Caco-2 (cell line): ENCODE data around the gene SYTL1. TPM values are rescaled to one million over a fixed set of nuclear protein-coding genes. Genes with fewer than 3 reads are reported as not detected.

ENCODE experiments used
- BruUV-seq: library from RNA; stranded (reverse); fragments of 400-500 nt; replicated peaks from 2 replicates; lab custom pipeline; 2021; lab: Mats Ljungman, UMichigan
- CTCF ChIA-PET: fragments of 300-600 bp; sonication (Branson Sonifier 250); formaldehyde crosslinking; loops from one replicate; lab custom pipeline; 2022; ENCODE audit warnings: antibody characterized with exemption; lab: Charles Lee
- POLR2A ChIA-PET: fragments of 300-600 bp; sonication (Branson Sonifier 250); formaldehyde crosslinking; loops from one replicate; lab custom pipeline; 2022; ENCODE audit warnings: antibody characterized with exemption; lab: Charles Lee
- DNase-seq, 2 experiments: peaks; one replicate each; pipeline versions ENCODE4 v3.0.0 to v3.0.0-alpha.2; 2020 to 2022
- H3K27me3 ChIP-seq: replicated peaks from 2 replicates; pipeline ENCODE4 v1.6.0; 2011; ENCODE audit warnings: low read length; ENCODE audit not compliant: control insufficient read depth, insufficient read depth
- H3K36me3 ChIP-seq: 2 replicates; pipeline ENCODE4 v1.5.1; 2011; ENCODE audit warnings: low read length; ENCODE audit not compliant: control insufficient read depth, insufficient read depth
- H3K4me1 ChIP-seq: fragments of 250-450 bp; sonication (Bioruptor Pico); 2 replicates; pipeline ENCODE4 v1.5.1; 2020; ENCODE audit warnings: mild to moderate bottlenecking
- H3K4me3 ChIP-seq: 2 replicates; pipeline ENCODE4 v1.5.1; 2011; ENCODE audit warnings: low read depth, mild to moderate bottlenecking, control low read depth, low read length
- H3K9me3 ChIP-seq: fragments of 250-450 bp; sonication (Bioruptor Pico); 2 replicates; pipeline ENCODE4 v1.5.1; 2020; ENCODE audit warnings: mild to moderate bottlenecking, moderate library complexity
- H3K27ac Mint-ChIP-seq: one replicate; pipeline ENCODE4 v1.8.0; 2022; ENCODE audit warnings: mixed read lengths; ENCODE audit not compliant: unreplicated experiment
- H3K27me3 Mint-ChIP-seq: one replicate; pipeline ENCODE4 v1.8.0; 2022; ENCODE audit warnings: mixed read lengths; ENCODE audit not compliant: insufficient read depth, unreplicated experiment
- H3K36me3 Mint-ChIP-seq: one replicate; pipeline ENCODE4 v1.8.0; 2022; ENCODE audit warnings: mild to moderate bottlenecking, mixed read lengths; ENCODE audit not compliant: insufficient read depth, unreplicated experiment
- H3K4me1 Mint-ChIP-seq: one replicate; pipeline ENCODE4 v1.8.0; 2022; ENCODE audit warnings: low read depth, mixed read lengths; ENCODE audit not compliant: unreplicated experiment
- H3K4me3 Mint-ChIP-seq: one replicate; pipeline ENCODE4 v1.8.0; 2022; ENCODE audit warnings: mild to moderate bottlenecking, moderate library complexity, mixed read lengths; ENCODE audit not compliant: unreplicated experiment
- H3K9me3 Mint-ChIP-seq: one replicate; pipeline ENCODE4 v1.8.0; 2022; ENCODE audit warnings: mixed read lengths; ENCODE audit not compliant: unreplicated experiment
- CTCF ChIP-seq, 2 experiments: fragments of 200-600 bp in 1 of 2; IDR thresholded peaks; 1 replicate in 1 of 2; 2 replicates in 1 of 2; pipeline versions ENCODE4 v1.5.1 to v1.8.0; 2011 to 2022; ENCODE audit warnings: antibody characterized with exemption in 1 of 2, control low read depth in 1 of 2, inconsistent platforms in 1 of 2, low read depth in 1 of 2, low read length in 1 of 2, mild to moderate bottlenecking in 1 of 2, moderate library complexity in 1 of 2; ENCODE audit not compliant: insufficient read depth in 1 of 2, severe bottlenecking in 1 of 2, unreplicated experiment in 1 of 2
- intact Hi-C: fragments of 100-400 bp; cut with micrococcal nuclease; formaldehyde crosslinking; loops from one replicate; pipeline ENCODE4 v1.10.0; 2022; ENCODE audit not compliant: unreplicated experiment
- total RNA-seq: library from RNA; stranded (reverse); gene quantifications from 2 replicates; pipeline ENCODE4 v1.2.3, GENCODE V29; 2022

SYTL1 gene
- total RNA-seq, 1 experiment from 2014 or later: 11.0 TPM

- H3K9me3 Mint-ChIP-seq: no peaks in the 10 kb centered on the region
- Histone ChIP-seq H3K36me3 (no peaks in the 10 kb centered on the region), H3K9me3 (no peaks in the 10 kb centered on the region), H3K4me3 (no peak overlapping the region), H3K4me1 (peaks cover 8% of the 10 kb centered on the region; the same call in 1 of the 2 replicates), H3K27me3 (no peaks in the 10 kb centered on the region)
- ChIA-PET POLR2A (no interaction called here), CTCF (interaction anchor here (1.0 to 2.0 kb wide), 4 partner anchors 31 to 159 kb away, joined by 4 to 5 read pairs (median 4); partner anchors contain the start of gene MAP3K6)
- H3K4me1 Mint-ChIP-seq: peaks cover 6% of the 10 kb centered on the region
- no peak for DNase-seq
- no peak overlapping the region for H3K4me3 Mint-ChIP-seq
- no TSS peak for BruUV-seq
- peaks cover 28% of the 10 kb centered on the region for H3K36me3 Mint-ChIP-seq
- no peak for TF ChIP-seq CTCF (IDR thresholded peaks at IDR 0.05; ENCODE audit: insufficient read depth in 1 of 2, low read depth in 1 of 2, low read length in 1 of 2, severe bottlenecking in 1 of 2, unreplicated experiment in 1 of 2)
- intact Hi-C loops: no loop called here
- no peaks in the 10 kb centered on the region for H3K27me3 Mint-ChIP-seq
- peak overlapping the region; percentile 56 for H3K27ac Mint-ChIP-seq
These were observed 55.9 kb downstream of the SYTL1 start for GRCh38 chr1:27397749-27398148.

GRCh38 chr1:27398405-27399149 lies 56.8 kb downstream of the SYTL1 start:
- Histone ChIP-seq H3K36me3 (no peaks in the 10 kb centered on the region), H3K9me3 (no peaks in the 10 kb centered on the region), H3K4me1 (peaks cover 8% of the 10 kb centered on the region; the same call in 1 of the 2 replicates), H3K4me3 (no peak overlapping the region), H3K27me3 (no peaks in the 10 kb centered on the region)
- peaks cover 6% of the 10 kb centered on the region for H3K4me1 Mint-ChIP-seq
- no peak for TF ChIP-seq CTCF (IDR thresholded peaks at IDR 0.05; ENCODE audit: insufficient read depth in 1 of 2, low read depth in 1 of 2, low read length in 1 of 2, severe bottlenecking in 1 of 2, unreplicated experiment in 1 of 2)
- H3K27ac Mint-ChIP-seq: peak overlapping the region; percentile 56
- no peaks in the 10 kb centered on the region for H3K27me3 Mint-ChIP-seq
- POLR2A ChIA-PET: no interaction called here
- BruUV-seq: no TSS peak
- intact Hi-C loops: no loop called here
- no peak for DNase-seq
- no peaks in the 10 kb centered on the region for H3K9me3 Mint-ChIP-seq
- H3K36me3 Mint-ChIP-seq: peaks cover 28% of the 10 kb centered on the region
- CTCF ChIA-PET: interaction anchor here (0.6 to 2.0 kb wide), 5 partner anchors 32 to 208 kb away, joined by 3 to 6 read pairs (median 4); partner anchors contain the start of gene MAP3K6
- no peak overlapping the region for H3K4me3 Mint-ChIP-seq

GRCh38 chr1:27399251-27400025 lies 57.6 kb downstream of the SYTL1 start:
- CTCF ChIA-PET: interaction anchor here (0.6 to 2.0 kb wide), 6 partner anchors 33 to 207 kb away, joined by 3 to 6 read pairs (median 4); partner anchors contain the start of gene MAP3K6
- no peaks in the 10 kb centered on the region for H3K27me3 Mint-ChIP-seq

More at GRCh38 chr1:27399251-27400025, 57.6 kb downstream of the SYTL1 start:
- no peaks in the 10 kb centered on the region for H3K27me3 ChIP-seq
- no peaks in the 10 kb centered on the region for H3K9me3 Mint-ChIP-seq
- no peak overlapping the region for H3K27ac Mint-ChIP-seq
- H3K4me3 Mint-ChIP-seq: no peak overlapping the region
- no peaks in the 10 kb centered on the region for H3K9me3 ChIP-seq
- H3K4me1 ChIP-seq: peaks cover 8% of the 10 kb centered on the region; the same call in 1 of the 2 replicates
- no peak overlapping the region for H3K4me3 ChIP-seq
- H3K36me3 Mint-ChIP-seq: peaks cover 28% of the 10 kb centered on the region
- no peak for TF ChIP-seq CTCF (IDR thresholded peaks at IDR 0.05; ENCODE audit: insufficient read depth in 1 of 2, low read depth in 1 of 2, low read length in 1 of 2, severe bottlenecking in 1 of 2, unreplicated experiment in 1 of 2)
- peaks cover 6% of the 10 kb centered on the region for H3K4me1 Mint-ChIP-seq
- intact Hi-C loops: no loop called here
- no peaks in the 10 kb centered on the region for H3K36me3 ChIP-seq
- no TSS peak for BruUV-seq
- POLR2A ChIA-PET: no interaction called here
- DNase-seq: no peak
